Heart left ventricle (tissue), 13 donors: ENCODE measurements around the gene LPCAT2.

Experiments used
- POLR2A ChIP-seq, 2 donors: fragments of 450-650 bp; IDR thresholded peaks; one replicate each; pipeline ENCODE4 v1.6.1; 2017; ENCODE audit warnings: antibody characterized with exemption in 2 of 2, mild to moderate bottlenecking in 2 of 2, moderate library complexity in 2 of 2
- TF ChIP-seq, protein P1 (sequence below), 12 donors: fragments of 200-600 bp; sonication (generic) in 4 of 12; IDR thresholded peaks; one replicate each; pipeline versions ENCODE4 v1.5.0 to v1.8.0; 2018 to 2022; ENCODE audit warnings: antibody characterized with exemption in 12 of 12, mild to moderate bottlenecking in 5 of 12
- donor health status: ischemic (EF 13 %, LVEDD 7.1; RV severe dilation, severe dysfunction).
- donor health status: DM: no; HTN: yes; CAD: no.
- donor health status: DM: no; HTN: no; CAD: no.
- donor health status: ischemic (EF 25% LVEDD 6.9; RV normal size, moderate dysfunction).
- donor health status: ischemic (EF 25% LVEDD 5.7; RV mildly dilated, moderate dysfunction).
- donor health status: ischemic (EF 35%, LVEDD 5.7; RV mildly dilated, moderate dysfunction).
- donor health status: nonischemic (EF 11% LVEDD 7.7; RV severe dilation, severe dysfunction).
- donor health status: DM: yes; HTN: yes; CAD: no.
- donor health status: PGD.
- donor health status: ischemic (EF 29% LVEDD 5.4; RV normal size, mild dysfunction).
- donor health status: nonischemic (EF 23%, LVEDD 6.1; RV moderate dilation, normal function).

DNA sequence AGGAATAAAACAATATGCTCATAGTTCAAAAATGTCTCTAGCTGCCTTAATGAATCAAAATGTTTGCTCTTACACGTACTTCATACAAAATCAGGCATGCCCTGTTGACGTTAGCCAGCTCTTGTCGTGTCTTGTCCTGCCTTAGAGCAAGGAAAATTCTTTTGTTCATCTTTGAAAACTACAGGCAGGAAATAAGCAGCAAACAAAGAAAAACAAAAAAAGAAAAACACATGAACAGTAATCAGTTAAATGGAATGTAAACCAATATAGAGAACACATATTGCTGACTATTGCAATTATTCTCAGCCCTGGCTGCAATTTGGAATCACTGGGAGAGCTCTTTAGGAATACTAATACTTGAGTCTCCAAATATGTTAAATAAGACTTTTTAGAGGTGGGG is 59.3 kb downstream of the LPCAT2 start:
- TF ChIP-seq, protein P1, sequence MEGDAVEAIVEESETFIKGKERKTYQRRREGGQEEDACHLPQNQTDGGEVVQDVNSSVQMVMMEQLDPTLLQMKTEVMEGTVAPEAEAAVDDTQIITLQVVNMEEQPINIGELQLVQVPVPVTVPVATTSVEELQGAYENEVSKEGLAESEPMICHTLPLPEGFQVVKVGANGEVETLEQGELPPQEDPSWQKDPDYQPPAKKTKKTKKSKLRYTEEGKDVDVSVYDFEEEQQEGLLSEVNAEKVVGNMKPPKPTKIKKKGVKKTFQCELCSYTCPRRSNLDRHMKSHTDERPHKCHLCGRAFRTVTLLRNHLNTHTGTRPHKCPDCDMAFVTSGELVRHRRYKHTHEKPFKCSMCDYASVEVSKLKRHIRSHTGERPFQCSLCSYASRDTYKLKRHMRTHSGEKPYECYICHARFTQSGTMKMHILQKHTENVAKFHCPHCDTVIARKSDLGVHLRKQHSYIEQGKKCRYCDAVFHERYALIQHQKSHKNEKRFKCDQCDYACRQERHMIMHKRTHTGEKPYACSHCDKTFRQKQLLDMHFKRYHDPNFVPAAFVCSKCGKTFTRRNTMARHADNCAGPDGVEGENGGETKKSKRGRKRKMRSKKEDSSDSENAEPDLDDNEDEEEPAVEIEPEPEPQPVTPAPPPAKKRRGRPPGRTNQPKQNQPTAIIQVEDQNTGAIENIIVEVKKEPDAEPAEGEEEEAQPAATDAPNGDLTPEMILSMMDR (IDR thresholded peaks at IDR 0.05), result no peak
- TF ChIP-seq POLR2A (IDR thresholded peaks at IDR 0.05), result no peak
